SH-SY5Y (cell line): ENCODE measurements around the gene PSEN1.

Source experiments
- GATA2 ChIP-seq: IDR thresholded peaks from 2 replicates; pipeline ENCODE4 v1.6.1; 2011; ENCODE audit warnings: mild to moderate bottlenecking, low read depth, low read length
- GATA3 ChIP-seq: IDR thresholded peaks from 2 replicates; pipeline ENCODE4 v1.6.1; 2011; ENCODE audit warnings: low read depth, mild to moderate bottlenecking, low read length, moderate library complexity

Gene PSEN1

DNA sequence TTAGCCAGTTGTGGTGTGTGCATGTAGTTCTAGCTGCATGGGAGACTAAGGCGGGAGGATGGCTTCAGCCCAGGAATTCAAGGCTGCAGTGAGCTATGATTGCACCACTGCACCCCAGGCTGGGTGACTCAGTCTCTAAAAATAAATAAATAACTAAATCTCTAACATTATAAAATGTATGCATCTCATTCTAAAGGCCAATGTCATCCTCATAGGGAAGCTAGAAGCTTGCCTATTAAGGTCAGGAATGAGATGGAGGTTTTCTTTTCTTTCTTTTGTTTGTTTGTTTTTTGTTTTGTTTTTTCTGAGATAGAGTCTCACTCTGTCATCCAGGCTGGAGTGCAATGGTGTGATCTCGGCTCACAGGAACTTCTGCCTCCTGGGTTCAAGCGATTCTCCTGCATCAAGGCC lies 52.2 kb downstream of the PSEN1 start:
- TF ChIP-seq GATA2: no peak
- TF ChIP-seq GATA3: no peak

DNA sequence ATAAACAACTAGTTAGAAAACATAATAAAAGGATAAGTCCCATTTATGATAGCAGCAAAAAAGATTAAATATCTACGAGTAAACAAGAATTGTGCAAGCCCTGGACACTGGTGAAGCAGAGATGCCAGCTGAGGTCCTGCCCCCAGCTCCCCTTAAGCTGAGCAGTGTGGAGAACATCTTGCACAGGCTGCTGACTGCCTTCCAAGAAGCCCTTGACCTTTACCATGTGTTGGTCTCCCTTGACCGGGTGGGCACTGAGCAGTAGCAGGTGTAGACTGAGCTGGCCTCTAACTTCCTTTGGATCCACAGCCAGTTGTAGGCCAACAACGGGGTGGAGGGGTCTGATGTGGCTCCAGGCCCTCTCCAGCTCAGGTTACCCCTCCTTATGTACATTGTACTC lies 53.3 kb downstream of the PSEN1 start:
- no peak for TF ChIP-seq GATA3
- no peak for TF ChIP-seq GATA2

DNA sequence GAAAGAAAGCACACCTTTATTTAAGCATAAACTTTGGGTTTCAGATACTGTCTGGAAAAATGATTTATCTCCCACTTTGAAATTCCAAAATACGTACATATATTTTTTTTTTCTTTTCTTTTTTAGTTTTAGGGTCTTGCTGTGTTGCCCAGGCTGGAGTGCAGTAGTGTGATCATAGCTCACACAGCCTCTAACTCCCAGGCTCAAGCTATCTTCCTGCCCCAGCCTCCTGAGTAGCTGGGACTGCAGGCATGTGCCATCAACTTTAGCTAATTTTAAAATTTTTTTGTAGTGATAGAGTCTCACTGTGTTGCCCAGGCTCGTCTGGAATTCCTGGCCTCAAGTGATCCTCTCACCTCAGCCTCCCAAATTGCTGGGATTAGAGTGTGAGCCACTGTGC lies 55.1 kb downstream of the PSEN1 start:
- TF ChIP-seq GATA3 (no peak), GATA2 (no peak)

DNA sequence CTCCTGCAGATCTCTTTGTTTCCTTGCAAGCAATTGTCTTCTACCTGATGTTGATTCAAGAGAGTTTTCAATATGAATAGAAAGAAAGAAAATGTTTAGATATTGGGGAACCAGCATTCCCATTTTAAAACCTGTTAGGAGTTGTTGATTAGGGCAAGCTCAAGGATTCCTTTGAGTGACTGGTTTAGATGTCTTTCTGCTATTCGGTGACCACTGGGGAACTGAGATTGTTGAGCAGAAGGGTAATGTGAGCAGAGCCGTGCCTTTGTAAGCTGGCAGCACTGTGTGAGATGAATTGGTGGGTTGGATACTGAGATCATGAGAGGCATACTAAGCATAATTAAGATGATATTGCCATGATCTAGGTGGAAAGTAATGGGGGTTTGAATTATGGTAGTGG lies 61.9 kb downstream of the PSEN1 start:
- TF ChIP-seq GATA3 (no peak), GATA2 (no peak)

DNA sequence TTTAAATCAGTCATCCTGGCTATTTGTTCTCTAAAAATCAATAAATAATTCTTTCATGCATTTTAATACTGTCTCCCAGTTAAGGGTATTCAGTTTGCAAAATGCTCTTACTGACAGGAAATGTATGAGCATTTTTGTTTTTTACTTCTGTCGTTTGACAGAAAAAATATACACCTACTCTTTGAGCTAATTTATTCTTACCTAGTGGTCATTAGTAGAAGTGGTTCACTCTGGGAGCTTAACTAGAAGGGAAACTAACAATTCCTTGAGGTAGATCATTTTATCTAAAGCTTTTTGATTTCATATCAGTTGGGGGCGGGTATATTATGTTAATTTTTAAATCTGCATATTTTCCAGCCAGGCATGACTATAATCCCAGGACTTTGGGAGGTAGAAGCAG lies 67.2 kb downstream of the PSEN1 start:
- no peak for TF ChIP-seq GATA2
- no peak for TF ChIP-seq GATA3

DNA sequence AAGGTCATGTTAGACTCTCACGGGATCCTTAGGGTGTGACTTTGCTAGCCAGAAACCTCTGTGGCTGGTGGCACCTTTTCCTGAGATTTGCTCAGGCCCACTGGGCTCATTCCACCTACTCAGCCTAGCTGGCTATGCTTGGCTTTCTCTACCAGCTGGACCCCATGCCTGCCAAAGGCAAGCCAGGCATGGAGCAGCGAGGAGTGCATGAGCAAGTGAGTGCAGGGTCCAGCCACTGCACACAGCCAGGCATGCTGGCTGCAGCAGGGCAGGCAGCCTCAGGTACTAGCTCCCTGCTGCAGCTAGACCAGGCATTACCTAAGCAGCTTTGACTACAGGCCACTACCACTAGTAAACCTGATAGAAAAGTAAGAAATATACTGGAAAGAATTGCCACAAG lies 71.3 kb downstream of the PSEN1 start:
- no peak for TF ChIP-seq GATA3

DNA sequence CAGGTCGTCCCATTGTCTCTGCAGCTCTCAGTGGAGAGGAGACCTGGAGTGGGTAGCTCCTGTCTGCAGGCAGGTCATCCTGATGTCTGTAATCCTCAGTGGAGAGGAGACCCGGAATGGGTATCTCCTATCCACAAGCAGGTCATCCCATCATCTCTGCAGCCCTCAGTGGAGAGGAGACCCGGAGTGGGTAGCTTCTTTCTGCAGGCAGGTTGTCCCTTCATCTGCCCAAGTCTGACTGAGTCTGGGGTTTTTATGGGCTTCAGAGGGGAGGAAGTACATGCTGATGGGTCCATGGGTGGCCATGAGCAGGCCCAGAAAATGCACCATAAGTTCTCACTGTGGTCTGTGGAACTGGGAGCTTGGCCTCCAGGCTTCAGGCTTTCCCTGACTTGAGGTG lies 72.1 kb downstream of the PSEN1 start:
- TF ChIP-seq GATA2 (no peak), GATA3 (no peak)

DNA sequence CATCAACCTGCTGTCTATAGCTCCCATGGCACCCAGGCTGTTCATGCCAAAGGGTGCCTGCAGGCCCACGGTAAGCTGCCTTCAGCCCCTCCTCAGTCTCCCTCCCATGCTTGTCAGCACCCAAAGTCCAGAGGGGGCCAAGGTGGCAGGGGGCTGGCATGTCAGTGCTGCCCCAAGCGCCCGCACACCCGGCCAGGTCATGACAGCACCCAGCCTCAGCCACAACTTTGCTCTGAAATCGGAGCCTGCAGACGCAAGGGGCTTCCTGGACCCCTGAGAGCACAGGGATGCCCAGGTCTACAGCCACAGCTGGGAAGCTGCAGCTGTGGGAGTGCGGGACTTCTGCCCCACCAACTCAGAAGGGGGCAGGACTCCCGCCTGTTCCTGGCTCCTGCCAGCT lies 72.5 kb downstream of the PSEN1 start:
- TF ChIP-seq GATA3 (no peak), GATA2 (no peak)

DNA sequence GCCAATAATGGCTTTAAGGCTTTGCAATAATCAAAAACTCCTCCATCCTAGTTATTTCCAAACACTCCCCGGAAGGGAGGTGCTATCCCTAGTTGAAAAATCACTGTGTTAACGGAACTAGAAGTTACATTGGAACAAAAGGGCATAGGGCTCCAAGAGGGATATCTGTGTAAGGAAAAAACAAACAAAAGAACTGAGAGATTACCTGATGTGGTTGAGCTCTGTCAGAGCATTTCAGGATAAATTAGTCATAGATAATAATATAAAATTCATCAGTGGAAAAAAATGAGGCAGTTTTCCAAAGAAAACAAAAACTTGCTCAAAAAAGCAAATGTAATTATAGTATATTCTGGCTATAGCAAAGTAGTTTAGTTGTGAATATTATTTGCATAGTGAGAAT lies 73.6 kb downstream of the PSEN1 start:
- TF ChIP-seq GATA3 (no peak), GATA2 (no peak)

DNA sequence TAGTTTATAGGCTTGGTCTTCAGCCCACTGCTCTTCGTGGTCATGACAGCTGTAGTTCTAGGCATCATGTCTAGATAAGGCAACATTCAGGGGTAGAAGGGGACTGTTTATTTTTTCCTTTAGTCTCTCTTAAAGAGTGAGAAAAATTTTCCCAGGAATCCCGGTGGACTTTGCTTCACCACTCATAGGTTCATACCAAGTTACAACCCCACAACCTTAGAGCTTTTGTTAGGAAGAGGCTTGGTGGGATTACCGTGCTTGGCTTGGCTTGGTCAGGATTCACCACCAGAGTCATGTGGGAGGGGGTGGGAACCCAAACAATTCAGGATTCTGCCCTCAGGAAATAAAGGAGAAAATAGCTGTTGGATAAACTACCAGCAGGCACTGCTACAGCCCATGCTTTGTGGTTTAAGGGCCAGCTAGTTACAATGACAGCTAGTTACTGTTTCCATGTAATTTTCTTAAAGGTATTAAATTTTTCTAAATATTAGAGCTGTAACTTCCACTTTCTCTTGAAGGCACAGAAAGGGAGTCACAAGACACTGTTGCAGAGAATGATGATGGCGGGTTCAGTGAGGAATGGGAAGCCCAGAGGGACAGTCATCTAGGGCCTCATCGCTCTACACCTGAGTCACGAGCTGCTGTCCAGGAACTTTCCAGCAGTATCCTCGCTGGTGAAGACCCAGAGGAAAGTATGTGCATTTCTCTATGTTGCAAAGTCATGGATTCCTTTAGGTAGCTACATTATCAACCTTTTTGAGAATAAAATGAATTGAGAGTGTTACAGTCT lies 75.1 kb downstream of the PSEN1 start:
- TF ChIP-seq GATA3 (no peak), GATA2 (no peak)

DNA sequence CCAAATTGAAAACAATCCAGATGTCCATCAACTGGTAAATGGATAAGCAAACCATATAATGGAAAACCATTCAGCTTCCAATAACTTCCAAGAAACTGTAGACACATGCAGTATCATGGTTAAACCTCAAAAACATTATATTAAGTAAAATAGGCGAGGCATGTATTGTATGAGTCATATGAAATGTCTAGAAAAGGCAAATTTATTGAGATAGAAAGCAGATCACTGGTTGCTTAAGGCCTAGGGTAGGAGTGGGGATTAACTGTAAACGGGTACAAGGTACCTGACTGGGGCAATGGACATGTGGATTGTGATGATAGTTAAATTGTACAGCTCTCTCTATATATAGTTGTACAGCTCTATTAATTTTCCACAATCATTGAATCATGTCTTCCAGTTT lies 79.7 kb downstream of the PSEN1 start:
- TF ChIP-seq GATA2 (no peak), GATA3 (no peak)

DNA sequence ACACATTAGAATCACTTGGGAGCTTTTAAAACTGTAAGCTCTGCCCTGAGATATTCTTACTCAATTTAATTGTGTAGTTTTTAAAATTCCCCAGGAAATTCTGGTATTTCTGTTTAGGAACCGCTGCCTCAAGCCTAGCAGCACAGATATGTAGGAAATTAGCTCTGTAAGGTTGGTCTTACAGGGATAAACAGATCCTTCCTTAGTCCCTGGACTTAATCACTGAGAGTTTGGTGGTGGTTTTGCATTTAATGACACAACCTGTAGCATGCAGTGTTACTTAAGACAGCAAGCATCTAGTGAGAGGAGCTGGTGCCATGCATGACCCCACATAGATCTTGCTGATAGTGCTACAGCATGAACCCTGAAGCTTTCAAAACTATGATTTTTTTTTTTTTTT lies 81.1 kb downstream of the PSEN1 start:
- TF ChIP-seq GATA2 (no peak), GATA3 (no peak)

DNA sequence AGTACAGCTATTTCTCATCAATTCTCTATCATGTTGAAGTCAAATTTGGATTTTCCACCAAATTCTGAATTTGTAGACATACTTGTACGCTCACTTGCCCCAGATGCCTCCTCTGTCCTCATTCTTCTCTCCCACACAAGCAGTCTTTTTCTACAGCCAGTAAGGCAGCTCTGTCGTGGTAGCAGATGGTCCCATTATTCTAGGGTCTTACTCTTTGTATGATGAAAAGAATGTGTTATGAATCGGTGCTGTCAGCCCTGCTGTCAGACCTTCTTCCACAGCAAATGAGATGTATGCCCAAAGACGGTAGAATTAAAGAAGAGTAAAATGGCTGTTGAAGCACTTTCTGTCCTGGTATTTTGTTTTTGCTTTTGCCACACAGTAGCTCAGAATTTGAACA lies 83.8 kb downstream of the PSEN1 start:
- no peak for TF ChIP-seq GATA3
- TF ChIP-seq GATA2: no peak

DNA sequence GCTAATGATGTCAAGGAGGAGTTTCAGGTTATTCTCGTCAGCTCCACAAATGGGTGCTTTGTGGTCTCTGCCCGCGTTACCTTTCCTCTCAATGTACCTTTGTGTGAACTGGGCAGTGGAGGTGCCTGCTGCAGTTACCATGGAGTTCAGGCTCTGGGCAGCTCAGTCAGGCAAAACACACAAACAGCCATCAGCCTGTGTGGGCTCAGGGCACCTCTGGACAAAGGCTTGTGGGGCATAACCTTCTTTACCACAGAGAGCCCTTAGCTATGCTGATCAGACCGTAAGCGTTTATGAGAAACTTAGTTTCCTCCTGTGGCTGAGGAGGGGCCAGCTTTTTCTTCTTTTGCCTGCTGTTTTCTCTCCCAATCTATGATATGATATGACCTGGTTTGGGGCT lies 84.3 kb downstream of the PSEN1 start:
- TF ChIP-seq GATA3: no peak
- no peak for TF ChIP-seq GATA2

DNA sequence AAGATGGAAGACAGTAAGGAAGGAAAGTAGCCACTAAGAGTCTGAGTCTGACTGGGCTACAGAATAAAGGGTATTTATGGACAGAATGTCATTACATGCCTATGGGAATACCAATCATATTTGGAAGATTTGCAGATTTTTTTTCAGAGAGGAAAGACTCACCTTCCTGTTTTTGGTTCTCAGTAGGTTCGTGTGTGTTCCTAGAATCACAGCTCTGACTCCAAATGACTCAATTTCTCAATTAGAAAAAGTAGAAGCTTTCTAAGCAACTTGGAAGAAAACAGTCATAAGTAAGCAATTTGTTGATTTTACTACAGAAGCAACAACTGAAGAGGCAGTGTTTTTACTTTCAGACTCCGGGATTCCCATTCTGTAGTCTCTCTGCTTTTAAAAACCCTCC lies 85.6 kb downstream of the PSEN1 start:
- TF ChIP-seq GATA2: no peak
- TF ChIP-seq GATA3: no peak

DNA sequence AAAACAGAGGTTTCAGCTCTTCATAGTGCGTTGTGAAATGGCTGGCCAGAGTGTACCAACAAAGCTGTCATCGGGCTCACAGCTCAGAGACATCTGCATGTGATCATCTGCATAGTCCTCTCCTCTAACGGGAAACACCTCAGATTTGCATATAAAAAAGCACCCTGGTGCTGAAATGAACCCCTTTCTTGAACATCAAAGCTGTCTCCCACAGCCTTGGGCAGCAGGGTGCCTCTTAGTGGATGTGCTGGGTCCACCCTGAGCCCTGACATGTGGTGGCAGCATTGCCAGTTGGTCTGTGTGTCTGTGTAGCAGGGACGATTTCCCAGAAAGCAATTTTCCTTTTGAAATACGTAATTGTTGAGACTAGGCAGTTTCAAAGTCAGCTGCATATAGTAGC lies 86.7 kb downstream of the PSEN1 start:
- no peak for TF ChIP-seq GATA2
